GM12873 (cell line): ENCODE measurements around the gene SLCO1B1.

Experiments used
- CTCF ChIP-seq: IDR thresholded peaks from 2 replicates; pipeline ENCODE4 v1.5.1; 2012; ENCODE audit warnings: low read depth, mild to moderate bottlenecking, moderate library complexity, low read length, control low read depth; ENCODE audit not compliant: insufficient read depth; ENCODE audit errors: missing control alignments

Gene SLCO1B1

DNA sequence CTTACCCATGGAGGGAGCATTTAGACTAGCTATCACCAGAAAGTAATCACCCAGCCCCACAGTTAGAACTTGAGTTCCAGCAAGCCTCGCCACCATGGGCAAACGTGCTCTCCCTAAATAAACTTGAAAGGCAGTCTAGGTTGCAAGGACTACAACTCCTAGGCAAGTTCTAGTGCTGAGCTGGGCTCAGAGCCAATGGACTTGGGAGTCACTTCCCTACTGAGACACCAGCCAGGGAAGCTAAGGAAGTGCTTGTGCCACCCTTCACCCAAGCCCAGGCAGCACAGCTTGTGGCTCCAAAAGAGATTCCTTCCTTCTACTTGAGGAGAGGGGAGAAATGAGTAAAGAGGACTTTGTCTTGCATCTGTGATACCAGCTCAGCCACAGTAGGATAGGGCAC, 145.8 kb downstream of the SLCO1B1 start:
- no peak for TF ChIP-seq CTCF
